Activated B cell treated with CpG ODN at 0.5 μM for 24 hours (primary cell): ENCODE results near the gene YARS1. TPM values are rescaled to one million over a fixed set of nuclear protein-coding genes. Genes with fewer than 3 reads are reported as not detected.

Source experiments
- ATAC-seq: fragments of 200-7000 bp; cut with Tn5 transposase; one replicate; pipeline ENCODE4 v1.10.0; 2021; ENCODE audit warnings: low read depth, mild to moderate bottlenecking, moderate library complexity
- CTCF ChIA-PET: fragments of 350-600 bp; sonication (Branson Sonifier 250); formaldehyde crosslinking; loops from one replicate; lab custom pipeline; 2021; ENCODE audit warnings: antibody characterized with exemption; lab: Charles Lee
- POLR2A ChIA-PET: fragments of 350-600 bp; sonication (Branson Sonifier 250); formaldehyde crosslinking; loops from one replicate; lab custom pipeline; 2021; ENCODE audit warnings: antibody characterized with exemption; lab: Charles Lee
- DNase-seq: peaks from one replicate; pipeline ENCODE4 v3.0.0; 2022
- H3K27ac Mint-ChIP-seq: one replicate; pipeline ENCODE4 v1.8.0; 2020; ENCODE audit warnings: mixed read lengths
- H3K27me3 Mint-ChIP-seq: one replicate; pipeline ENCODE4 v1.8.0; 2021; ENCODE audit warnings: mixed read lengths
- H3K36me3 Mint-ChIP-seq: one replicate; pipeline ENCODE4 v1.8.0; 2021; ENCODE audit warnings: low read depth, mixed read lengths
- H3K4me1 Mint-ChIP-seq: one replicate; pipeline ENCODE4 v1.8.0; 2021; ENCODE audit warnings: mixed read lengths
- H3K4me3 Mint-ChIP-seq: one replicate; pipeline ENCODE4 v1.8.0; 2020; ENCODE audit warnings: mild to moderate bottlenecking, mixed read lengths
- H3K9me3 Mint-ChIP-seq: one replicate; pipeline ENCODE4 v1.8.0; 2020; ENCODE audit warnings: mixed read lengths
- intact Hi-C: fragments of 100-400 bp; cut with micrococcal nuclease; formaldehyde crosslinking; loops from one replicate; pipeline ENCODE4 v1.15.1; 2024
- total RNA-seq: library from RNA; stranded (reverse); gene quantifications from 2 replicates; pipeline ENCODE4 v1.2.3, GENCODE V29; 2022
- TF ChIP-seq, protein P1 (sequence below): fragments of 200-600 bp; IDR thresholded peaks from one replicate; pipeline ENCODE4 v1.8.0; 2022; ENCODE audit warnings: antibody characterized with exemption, mild to moderate bottlenecking

The YARS1 gene
- total RNA-seq, 1 donor from 2014 or later = 232 TPM

- DNase-seq (no peak), ATAC-seq (peak; percentile 14)
- ChIA-PET CTCF (no interaction called here), POLR2A (interaction anchor here (0.6 kb wide), 1 partner anchor 34 kb away, joined by 7 read pairs; no protein-coding TSS in a partner anchor)
- peak overlapping the region; percentile 57 for H3K4me3 Mint-ChIP-seq
- TF ChIP-seq, protein P1, sequence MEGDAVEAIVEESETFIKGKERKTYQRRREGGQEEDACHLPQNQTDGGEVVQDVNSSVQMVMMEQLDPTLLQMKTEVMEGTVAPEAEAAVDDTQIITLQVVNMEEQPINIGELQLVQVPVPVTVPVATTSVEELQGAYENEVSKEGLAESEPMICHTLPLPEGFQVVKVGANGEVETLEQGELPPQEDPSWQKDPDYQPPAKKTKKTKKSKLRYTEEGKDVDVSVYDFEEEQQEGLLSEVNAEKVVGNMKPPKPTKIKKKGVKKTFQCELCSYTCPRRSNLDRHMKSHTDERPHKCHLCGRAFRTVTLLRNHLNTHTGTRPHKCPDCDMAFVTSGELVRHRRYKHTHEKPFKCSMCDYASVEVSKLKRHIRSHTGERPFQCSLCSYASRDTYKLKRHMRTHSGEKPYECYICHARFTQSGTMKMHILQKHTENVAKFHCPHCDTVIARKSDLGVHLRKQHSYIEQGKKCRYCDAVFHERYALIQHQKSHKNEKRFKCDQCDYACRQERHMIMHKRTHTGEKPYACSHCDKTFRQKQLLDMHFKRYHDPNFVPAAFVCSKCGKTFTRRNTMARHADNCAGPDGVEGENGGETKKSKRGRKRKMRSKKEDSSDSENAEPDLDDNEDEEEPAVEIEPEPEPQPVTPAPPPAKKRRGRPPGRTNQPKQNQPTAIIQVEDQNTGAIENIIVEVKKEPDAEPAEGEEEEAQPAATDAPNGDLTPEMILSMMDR = no peak
- H3K27me3 Mint-ChIP-seq = peaks cover 16% of the 10 kb centered on the region
- no peak overlapping the region for H3K27ac Mint-ChIP-seq
- no peaks in the 10 kb centered on the region for H3K9me3 Mint-ChIP-seq
- no peaks in the 10 kb centered on the region for H3K36me3 Mint-ChIP-seq
- peaks cover 2% of the 10 kb centered on the region for H3K4me1 Mint-ChIP-seq
- intact Hi-C loops = no loop called here
Measured at GRCh38 chr1:32742199-32742947, 74.8 kb downstream of the YARS1 start.

DNA sequence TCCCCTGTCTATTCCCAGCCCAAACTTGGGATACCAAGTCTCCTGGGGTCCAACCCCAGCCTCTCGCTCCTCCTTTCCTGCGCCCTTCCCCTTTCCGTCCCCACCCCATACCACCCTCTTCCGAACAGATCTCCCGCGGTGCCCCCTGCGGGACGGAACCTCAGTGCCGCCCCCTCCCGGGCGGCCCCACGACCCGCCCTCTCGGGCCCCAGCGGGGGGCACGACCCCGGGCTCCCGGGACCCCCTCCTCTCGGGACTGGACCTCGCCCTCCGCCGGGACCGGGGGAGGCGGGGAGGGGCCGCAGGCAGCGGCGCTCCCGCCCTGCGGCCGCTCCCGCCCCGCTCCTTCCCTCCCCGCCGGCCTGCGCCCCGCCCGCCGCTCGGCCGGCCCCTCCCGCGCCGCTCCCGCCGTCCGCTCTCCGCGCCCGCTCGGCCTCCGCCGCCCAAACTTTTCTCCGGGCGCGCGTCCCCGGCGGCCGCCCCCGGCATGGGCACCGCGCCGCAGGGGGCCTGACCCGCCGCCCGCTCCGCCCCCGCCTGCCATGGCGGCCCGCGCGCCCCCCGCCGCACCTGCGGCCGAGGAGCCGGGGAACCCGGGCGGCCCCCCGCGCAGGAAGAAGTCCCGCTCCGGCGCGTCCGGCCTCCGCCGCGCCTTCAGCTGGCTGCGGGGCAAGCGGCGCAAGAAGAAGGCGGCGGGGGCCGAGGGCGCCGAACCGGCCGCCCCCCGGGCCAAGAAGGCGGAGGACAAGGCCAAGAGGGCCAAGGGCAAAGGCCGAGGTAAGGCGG is 75.6 kb downstream of the YARS1 start:
- H3K4me3 Mint-ChIP-seq = peak overlapping the region; percentile 77
- DNase-seq (peak; percentile 22), ATAC-seq (peak; percentile 21)
- peaks cover 18% of the 10 kb centered on the region for H3K27me3 Mint-ChIP-seq
- H3K9me3 Mint-ChIP-seq = no peaks in the 10 kb centered on the region
- intact Hi-C loops = no loop called here
- TF ChIP-seq, protein P1 = no peak
- H3K4me1 Mint-ChIP-seq = peaks cover 2% of the 10 kb centered on the region
- ChIA-PET POLR2A (no interaction called here), CTCF (no interaction called here)
- H3K36me3 Mint-ChIP-seq = no peaks in the 10 kb centered on the region
- no peak overlapping the region for H3K27ac Mint-ChIP-seq

- Mint-ChIP-seq H3K4me3 (peak overlapping the region; percentile 77), H3K27ac (no peak overlapping the region), H3K36me3 (no peaks in the 10 kb centered on the region), H3K9me3 (no peaks in the 10 kb centered on the region), H3K4me1 (peaks cover 2% of the 10 kb centered on the region), H3K27me3 (peaks cover 19% of the 10 kb centered on the region)
- TF ChIP-seq, protein P1 = no peak
- intact Hi-C loops = no loop called here
- DNase-seq (no peak), ATAC-seq (no peak)
- CTCF ChIA-PET = no interaction called here
- POLR2A ChIA-PET = no interaction called here
Measured at GRCh38 chr1:32741059-32741412, 76.1 kb downstream of the YARS1 start.

DNA sequence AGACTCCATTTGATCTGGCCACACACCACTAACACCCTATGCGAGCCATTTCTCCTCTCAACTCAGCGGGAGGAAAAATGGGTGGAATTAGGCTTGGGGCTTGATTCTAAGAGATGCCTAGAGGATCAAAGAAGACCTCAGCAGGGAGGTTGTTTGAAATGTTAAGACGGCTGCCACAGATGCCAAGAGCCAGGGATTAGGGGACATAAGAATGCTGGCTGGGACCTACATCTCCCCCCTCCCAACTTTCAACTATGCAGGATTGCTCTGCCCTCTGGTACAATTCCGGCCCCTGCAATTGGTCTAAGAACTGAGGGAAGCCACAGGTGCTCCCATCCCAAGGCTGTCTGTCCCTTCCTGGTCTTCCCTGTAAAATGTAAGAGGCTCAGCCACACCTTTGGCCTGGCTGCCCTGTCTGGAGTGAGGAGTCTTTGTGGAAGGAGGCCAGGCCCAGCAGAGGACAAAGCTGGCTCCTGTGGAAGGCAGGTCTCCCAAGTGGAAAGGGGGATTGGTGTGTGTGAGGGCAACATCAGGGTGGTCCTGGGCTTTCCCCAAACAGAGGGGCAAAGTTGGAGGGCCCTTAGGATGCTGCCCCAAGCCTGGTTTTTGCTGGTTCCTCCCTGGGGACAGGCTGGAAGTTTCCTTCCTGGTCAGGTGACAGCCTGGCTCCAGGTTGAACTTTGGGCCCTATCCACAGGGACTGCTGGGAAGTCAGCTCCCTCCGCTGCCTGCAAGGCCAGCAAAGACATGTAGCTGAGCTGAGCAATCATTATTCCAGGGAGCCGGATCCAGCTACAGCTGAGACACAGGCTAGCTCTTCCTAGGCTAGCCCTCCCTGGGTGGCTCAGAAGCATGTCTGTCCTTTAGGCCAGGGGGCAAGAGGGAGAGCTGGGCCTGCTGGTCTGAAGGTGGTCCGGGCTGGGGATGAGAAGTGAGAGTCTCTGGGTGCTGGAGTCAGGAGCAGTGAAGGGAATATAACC is 80.1 kb downstream of the YARS1 start:
- intact Hi-C loops = no loop called here
- CTCF ChIA-PET = no interaction called here
- no peaks in the 10 kb centered on the region for H3K9me3 Mint-ChIP-seq

More for the DNA sequence above, 80.1 kb downstream of the YARS1 start:
- no peak for DNase-seq
- H3K27ac Mint-ChIP-seq = no peak overlapping the region
- H3K4me1 Mint-ChIP-seq = peaks cover 2% of the 10 kb centered on the region
- peaks cover 10% of the 10 kb centered on the region for H3K27me3 Mint-ChIP-seq
- POLR2A ChIA-PET = no interaction called here
- no peak overlapping the region for H3K4me3 Mint-ChIP-seq
- no peak for ATAC-seq
- H3K36me3 Mint-ChIP-seq = no peaks in the 10 kb centered on the region
- TF ChIP-seq, protein P1 = no peak
